Activated T-cell treated with anti-CD3 and anti-CD28 coated beads, Interleukin-2, amount 50 U/mL, for 48 hours (primary cell): ENCODE data around the gene ENOX2.
"Not testable (repeated sequence)": the region's sequence is repeated elsewhere in the genome, so short reads cannot be mapped to it uniquely, and the experiment has no call there.

Experiments
- DNase-seq, 2 experiments: peaks; one replicate each; pipeline ENCODE4 v3.0.0-alpha.2; 2020

The ENOX2 gene

GRCh38 chrX:130813932-130814331 lies 89.1 kb downstream of the ENOX2 start:
- DNase-seq: not testable (repeated sequence)

GRCh38 chrX:130810561-130810960 lies 92.4 kb downstream of the ENOX2 start:
- DNase-seq: no peak

GRCh38 chrX:130805903-130806302 lies 97.1 kb downstream of the ENOX2 start:
- DNase-seq: no peak

GRCh38 chrX:130803537-130803936 lies 99.5 kb downstream of the ENOX2 start:
- no peak for DNase-seq

- no peak for DNase-seq
These were observed 101.1 kb downstream of the ENOX2 start for GRCh38 chrX:130801901-130802300.

GRCh38 chrX:130799393-130799792 lies 103.6 kb downstream of the ENOX2 start:
- DNase-seq: no peak

GRCh38 chrX:130793975-130794374 lies 109.0 kb downstream of the ENOX2 start:
- DNase-seq: no peak

- DNase-seq: not testable (repeated sequence)
These were observed 111.1 kb downstream of the ENOX2 start for GRCh38 chrX:130791870-130792269.

GRCh38 chrX:130789793-130790192 lies 113.2 kb downstream of the ENOX2 start:
- DNase-seq: no peak

GRCh38 chrX:130788786-130789581 lies 114.0 kb downstream of the ENOX2 start:
- DNase-seq: no peak

GRCh38 chrX:130786030-130786429 lies 117.0 kb downstream of the ENOX2 start:
- no peak for DNase-seq

- no peak for DNase-seq
These were observed 124.2 kb downstream of the ENOX2 start for GRCh38 chrX:130778773-130779172.

- DNase-seq: no peak
These were observed 127.2 kb downstream of the ENOX2 start for GRCh38 chrX:130775849-130776248.

- no peak for DNase-seq
These were observed 130.2 kb downstream of the ENOX2 start for GRCh38 chrX:130772776-130773143.

- no peak for DNase-seq
These were observed 130.8 kb downstream of the ENOX2 start for GRCh38 chrX:130772105-130772775.

GRCh38 chrX:130771648-130772047 lies 131.4 kb downstream of the ENOX2 start:
- no peak for DNase-seq

- no peak for DNase-seq
These were observed 131.8 kb downstream of the ENOX2 start for GRCh38 chrX:130771230-130771629.

GRCh38 chrX:130770615-130771014 lies 132.4 kb downstream of the ENOX2 start:
- no peak for DNase-seq

- DNase-seq: no peak
These were observed 133.2 kb downstream of the ENOX2 start for GRCh38 chrX:130769835-130770234.

GRCh38 chrX:130758072-130758471 lies 144.9 kb downstream of the ENOX2 start:
- no peak for DNase-seq

- DNase-seq: no peak
These were observed 146.8 kb downstream of the ENOX2 start for GRCh38 chrX:130756233-130756632.

- DNase-seq: no peak
These were observed 148.7 kb downstream of the ENOX2 start for GRCh38 chrX:130754353-130754752.

- DNase-seq: no peak
These were observed 156.2 kb downstream of the ENOX2 start for GRCh38 chrX:130746709-130747342.

- no peak for DNase-seq
These were observed 156.9 kb downstream of the ENOX2 start for GRCh38 chrX:130746077-130746476.
